Measurements from ENCODE around the gene TENM3.

Gene TENM3

DNA sequence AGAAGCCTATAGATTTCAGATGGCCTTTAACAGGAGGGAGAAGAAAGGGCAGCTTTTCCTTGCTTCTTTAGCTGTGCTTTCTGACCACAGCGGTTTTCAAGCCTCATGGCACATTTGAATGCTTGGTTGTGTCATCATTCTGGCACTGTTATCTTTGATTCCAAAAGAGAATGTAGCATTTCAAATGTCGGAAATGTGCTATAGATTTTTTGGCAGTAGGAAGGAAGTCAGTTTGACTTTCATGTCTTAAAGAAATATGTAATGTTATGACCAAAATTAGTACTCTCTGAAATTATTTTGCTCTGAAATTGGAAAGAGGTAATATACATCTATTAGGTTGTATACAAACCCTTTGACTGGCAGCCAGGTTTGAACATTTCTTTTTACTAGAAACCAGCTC, 171.9 kb downstream of the TENM3 start:
- DNase-seq = no peak
- TF ChIP-seq, protein P1, sequence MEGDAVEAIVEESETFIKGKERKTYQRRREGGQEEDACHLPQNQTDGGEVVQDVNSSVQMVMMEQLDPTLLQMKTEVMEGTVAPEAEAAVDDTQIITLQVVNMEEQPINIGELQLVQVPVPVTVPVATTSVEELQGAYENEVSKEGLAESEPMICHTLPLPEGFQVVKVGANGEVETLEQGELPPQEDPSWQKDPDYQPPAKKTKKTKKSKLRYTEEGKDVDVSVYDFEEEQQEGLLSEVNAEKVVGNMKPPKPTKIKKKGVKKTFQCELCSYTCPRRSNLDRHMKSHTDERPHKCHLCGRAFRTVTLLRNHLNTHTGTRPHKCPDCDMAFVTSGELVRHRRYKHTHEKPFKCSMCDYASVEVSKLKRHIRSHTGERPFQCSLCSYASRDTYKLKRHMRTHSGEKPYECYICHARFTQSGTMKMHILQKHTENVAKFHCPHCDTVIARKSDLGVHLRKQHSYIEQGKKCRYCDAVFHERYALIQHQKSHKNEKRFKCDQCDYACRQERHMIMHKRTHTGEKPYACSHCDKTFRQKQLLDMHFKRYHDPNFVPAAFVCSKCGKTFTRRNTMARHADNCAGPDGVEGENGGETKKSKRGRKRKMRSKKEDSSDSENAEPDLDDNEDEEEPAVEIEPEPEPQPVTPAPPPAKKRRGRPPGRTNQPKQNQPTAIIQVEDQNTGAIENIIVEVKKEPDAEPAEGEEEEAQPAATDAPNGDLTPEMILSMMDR (IDR thresholded peaks at IDR 0.05) = no peak
- Mint-ChIP-seq H3K36me3 (ENCODE audit: low read depth) (peaks cover 68% of the 10 kb centered on the region), H3K27ac (no peak overlapping the region), H3K9me3 (peaks cover 63% of the 10 kb centered on the region), H3K27me3 (ENCODE audit: low read depth, poor library complexity) (peaks cover 6% of the 10 kb centered on the region), H3K4me3 (no peak overlapping the region), H3K4me1 (no peaks in the 10 kb centered on the region)

- Mint-ChIP-seq H3K4me1 (no peaks in the 10 kb centered on the region), H3K4me3 (no peak overlapping the region), H3K36me3 (ENCODE audit: low read depth) (peaks cover 66% of the 10 kb centered on the region), H3K27me3 (ENCODE audit: low read depth, poor library complexity) (peaks cover 6% of the 10 kb centered on the region), H3K9me3 (peaks cover 63% of the 10 kb centered on the region), H3K27ac (no peak overlapping the region)
- TF ChIP-seq, protein P1 (IDR thresholded peaks at IDR 0.05) = no peak
- no peak for DNase-seq
Observed at GRCh38 chr4:182416067-182416466, 172.9 kb downstream of the TENM3 start.

DNA sequence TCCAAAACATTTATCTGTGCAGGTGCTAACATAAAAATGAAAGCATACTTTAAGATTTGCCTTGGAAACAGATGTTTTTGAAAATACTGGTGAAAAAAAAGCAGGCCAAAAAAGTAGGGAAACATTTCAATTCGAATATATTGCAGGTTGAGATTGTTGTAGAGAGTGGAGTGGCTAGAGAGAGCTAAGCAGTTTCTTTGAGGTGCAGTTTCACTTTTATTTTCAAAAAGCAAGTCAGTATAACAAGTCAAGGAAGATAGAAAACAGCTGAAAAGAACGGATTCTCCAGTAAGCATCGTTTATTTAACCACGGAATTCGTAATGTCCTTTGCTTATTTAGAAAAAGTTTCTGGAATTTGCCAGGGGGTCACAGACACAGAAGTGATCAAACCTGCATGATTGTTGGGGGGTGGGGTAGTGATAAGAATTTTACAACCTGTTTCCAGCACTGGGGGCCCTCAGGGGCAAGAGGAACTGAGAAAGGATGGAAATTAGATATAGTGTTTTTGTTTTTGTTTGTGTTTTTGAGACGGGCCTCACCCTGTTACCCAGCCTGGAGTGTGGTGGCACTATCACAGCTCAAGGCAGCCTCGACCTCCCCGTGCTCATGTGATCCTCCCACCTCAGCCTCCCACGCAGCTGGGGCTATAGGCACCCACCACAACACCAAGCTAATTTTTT, 175.0 kb downstream of the TENM3 start:
- H3K27ac Mint-ChIP-seq = peak overlapping the region; percentile 12
- TF ChIP-seq, protein P1 (IDR thresholded peaks at IDR 0.05) = no peak
- H3K4me1 Mint-ChIP-seq = no peaks in the 10 kb centered on the region
- no peak overlapping the region for H3K4me3 Mint-ChIP-seq
- peaks cover 44% of the 10 kb centered on the region for H3K9me3 Mint-ChIP-seq
- H3K36me3 Mint-ChIP-seq (ENCODE audit: low read depth) = peaks cover 46% of the 10 kb centered on the region
- H3K27me3 Mint-ChIP-seq (ENCODE audit: low read depth, poor library complexity) = no peaks in the 10 kb centered on the region
- no peak for DNase-seq

GRCh38 chr4:182420189-182420588, 177.0 kb downstream of the TENM3 start:
- Mint-ChIP-seq H3K4me3 (no peak overlapping the region), H3K27ac (no peak overlapping the region), H3K27me3 (ENCODE audit: low read depth, poor library complexity) (no peaks in the 10 kb centered on the region), H3K36me3 (ENCODE audit: low read depth) (peaks cover 31% of the 10 kb centered on the region), H3K4me1 (no peaks in the 10 kb centered on the region), H3K9me3 (peaks cover 27% of the 10 kb centered on the region)
- DNase-seq = no peak
- TF ChIP-seq, protein P1 (IDR thresholded peaks at IDR 0.05) = no peak

DNA sequence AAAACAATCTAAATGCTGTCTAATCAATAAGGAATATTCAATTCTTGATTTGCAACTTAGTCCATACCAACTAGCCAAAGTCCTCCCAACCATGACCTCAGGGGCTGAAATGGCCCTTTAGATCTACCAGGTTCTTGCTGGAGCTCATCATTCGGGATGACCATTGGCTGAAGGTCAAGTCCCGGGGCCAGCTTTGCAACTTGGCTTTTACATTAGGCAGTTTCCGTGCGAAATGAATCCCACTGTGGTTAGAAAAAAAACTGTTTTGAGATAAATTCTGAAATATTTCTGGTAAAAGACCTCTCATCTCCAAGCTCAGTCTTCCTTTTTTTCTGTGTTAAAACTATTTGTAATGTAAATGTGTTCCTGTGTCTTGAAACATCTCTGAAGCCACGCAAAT, 178.6 kb downstream of the TENM3 start:
- Mint-ChIP-seq H3K4me3 (no peak overlapping the region), H3K27ac (no peak overlapping the region), H3K27me3 (ENCODE audit: low read depth, poor library complexity) (no peaks in the 10 kb centered on the region), H3K36me3 (ENCODE audit: low read depth) (peaks cover 23% of the 10 kb centered on the region), H3K4me1 (no peaks in the 10 kb centered on the region), H3K9me3 (peaks cover 20% of the 10 kb centered on the region)
- TF ChIP-seq, protein P1 (IDR thresholded peaks at IDR 0.05) = no peak
- DNase-seq = no peak

DNA sequence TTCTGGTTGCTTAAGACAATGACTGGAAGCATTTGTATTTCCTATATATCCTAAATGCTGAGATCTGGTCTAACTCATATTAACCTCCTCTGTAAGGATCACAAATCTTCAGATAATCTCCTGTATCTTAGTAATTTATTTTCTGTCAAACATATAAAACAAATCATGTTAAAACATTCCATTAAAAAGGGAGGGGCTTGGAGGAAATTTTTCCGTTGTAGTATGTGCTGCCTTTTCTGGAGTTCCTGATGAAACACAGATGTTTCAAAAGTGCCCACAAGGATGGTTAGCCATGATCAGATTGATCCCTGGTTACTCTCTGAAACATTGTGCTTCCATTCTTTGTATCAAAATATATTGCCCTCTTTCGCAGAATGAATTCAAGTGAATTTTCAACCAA, 182.1 kb downstream of the TENM3 start:
- peaks cover 2% of the 10 kb centered on the region for H3K36me3 Mint-ChIP-seq (ENCODE audit: low read depth)

More for the DNA sequence above, 182.1 kb downstream of the TENM3 start:
- no peaks in the 10 kb centered on the region for H3K9me3 Mint-ChIP-seq
- no peaks in the 10 kb centered on the region for H3K4me1 Mint-ChIP-seq
- no peak overlapping the region for H3K4me3 Mint-ChIP-seq
- H3K27ac Mint-ChIP-seq = no peak overlapping the region
- no peaks in the 10 kb centered on the region for H3K27me3 Mint-ChIP-seq (ENCODE audit: low read depth, poor library complexity)
- DNase-seq = no peak
- TF ChIP-seq, protein P1 (IDR thresholded peaks at IDR 0.05) = no peak
